Hindlimb muscle (tissue), 1 donor: ENCODE results near the gene DHX36. TPM values are rescaled to one million over a fixed set of nuclear protein-coding genes. Genes with fewer than 3 reads are reported as not detected.

Experiments
- DNase-seq: peaks from one replicate; pipeline ENCODE4 v3.0.0-alpha.2; 2013
- polyA plus RNA-seq: library from polyadenylated mRNA; unstranded; fragments of 120-200 nt; gene quantifications from one replicate; pipeline ENCODE4 v1.2.1, GENCODE V29; 2013; ENCODE audit not compliant: insufficient read length

Gene DHX36
- polyA plus RNA-seq, 1 donor = 47.3 TPM

DNA sequence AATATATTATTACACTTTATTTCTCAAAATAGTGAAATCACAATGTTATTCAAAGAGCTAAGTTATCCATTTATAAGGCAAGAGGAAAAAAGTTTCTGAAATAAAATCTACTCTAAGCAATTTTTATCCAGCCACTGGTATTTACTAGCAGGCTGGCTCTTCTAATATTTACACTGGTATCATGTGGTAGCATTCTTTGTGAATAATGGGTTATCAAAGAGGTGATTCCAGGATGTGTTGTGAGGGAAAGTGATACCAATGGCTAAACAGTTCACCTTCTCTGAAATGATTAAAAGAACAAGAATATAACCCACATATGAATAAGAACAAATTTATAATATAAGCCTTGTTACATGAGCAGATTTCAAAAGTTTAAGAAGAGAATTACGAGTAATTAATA is 44.1 kb downstream of the DHX36 start:
- no peak for DNase-seq

DNA sequence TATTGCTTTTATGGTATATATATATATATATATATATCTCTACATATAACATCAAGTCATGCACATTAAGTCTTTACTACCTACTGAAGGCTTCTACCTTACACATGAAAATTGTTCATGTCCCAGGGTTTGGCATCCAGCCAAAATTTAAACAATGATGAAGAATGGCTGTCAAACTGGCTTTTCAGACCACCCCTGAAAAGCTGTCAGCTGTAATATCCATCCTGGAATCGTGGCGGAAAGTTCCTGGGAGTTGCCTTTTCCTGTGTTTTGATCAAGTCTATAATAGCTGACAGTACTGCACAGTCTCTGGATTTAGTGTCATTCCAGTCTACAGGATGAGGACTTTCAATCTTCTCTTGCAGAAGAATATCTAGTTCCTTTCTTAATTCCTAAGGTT is 48.3 kb downstream of the DHX36 start:
- DNase-seq = no peak

DNA sequence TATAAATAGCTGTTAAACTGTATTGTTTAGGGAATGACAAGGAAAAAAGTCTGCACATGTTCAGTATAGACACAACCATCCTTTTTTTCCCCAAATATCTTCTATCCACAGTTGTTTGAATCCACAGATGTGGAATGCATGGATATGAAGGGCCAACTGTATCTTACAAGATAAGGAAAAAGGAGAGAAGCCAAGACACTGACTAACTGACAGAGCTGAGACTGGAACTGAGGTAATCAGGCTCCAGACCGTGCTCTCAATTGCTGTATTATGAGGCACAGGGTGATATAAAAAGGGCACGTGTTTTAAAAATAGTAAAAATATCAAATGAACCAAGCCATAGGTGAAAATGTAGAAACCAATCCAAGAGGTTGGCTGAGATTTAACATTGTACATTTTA is 49.0 kb downstream of the DHX36 start:
- DNase-seq = no peak

DNA sequence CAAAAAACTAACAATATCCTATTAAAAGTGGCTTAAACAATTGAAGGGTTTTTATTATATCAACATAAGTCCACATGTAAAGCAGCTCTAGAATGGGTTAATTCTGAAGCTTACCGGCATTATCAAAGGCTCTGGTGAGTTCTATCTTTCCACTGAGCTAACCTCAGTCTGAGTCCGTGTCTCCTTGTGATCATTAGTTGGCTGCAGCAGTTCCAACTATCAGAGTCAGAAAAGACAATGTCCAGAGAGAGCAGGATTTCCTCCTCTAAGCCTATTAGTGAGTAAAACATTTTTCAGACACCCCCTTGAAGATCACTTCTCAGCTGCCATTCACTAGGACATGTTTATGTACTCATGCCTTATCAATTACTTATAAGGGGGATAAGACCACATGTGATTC is 49.9 kb downstream of the DHX36 start:
- no peak for DNase-seq

DNA sequence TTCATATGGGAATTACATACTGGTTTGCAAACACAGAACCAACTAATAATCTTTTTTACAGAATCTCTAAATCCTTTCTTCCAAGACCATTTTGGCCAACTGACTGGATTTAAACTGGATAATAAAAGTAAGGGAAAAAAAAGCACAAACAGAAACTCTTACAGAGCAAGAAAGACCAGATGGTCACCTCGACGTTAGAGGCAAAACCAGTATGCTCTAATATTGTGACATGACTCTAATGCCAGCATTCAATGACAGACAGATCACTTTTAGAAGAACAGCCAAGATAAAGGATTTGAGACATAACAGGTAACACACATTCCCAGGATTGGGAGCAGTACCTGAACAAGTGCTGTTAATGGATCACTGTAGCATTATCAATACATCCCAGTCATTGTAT is 50.9 kb downstream of the DHX36 start:
- DNase-seq = no peak

DNA sequence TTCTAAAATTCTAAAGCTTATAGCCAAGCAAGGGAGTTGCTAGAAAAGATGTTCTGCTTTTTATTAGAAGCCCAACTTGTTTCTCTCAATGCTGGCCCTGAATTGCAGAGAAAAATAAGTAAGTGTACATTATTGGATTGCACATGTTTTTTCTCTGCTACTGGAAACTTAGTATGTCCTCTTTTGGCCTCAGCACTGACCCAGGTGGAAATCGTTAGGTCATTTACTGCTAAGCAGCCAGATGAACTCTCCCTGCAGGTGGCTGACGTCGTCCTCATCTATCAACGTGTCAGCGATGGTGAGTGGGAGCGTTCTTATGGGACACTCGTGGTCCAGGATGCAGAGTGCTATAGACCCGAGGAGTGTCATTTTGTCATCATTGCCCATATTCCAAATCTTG is 69.8 kb downstream of the DHX36 start:
- no peak for DNase-seq

DNA sequence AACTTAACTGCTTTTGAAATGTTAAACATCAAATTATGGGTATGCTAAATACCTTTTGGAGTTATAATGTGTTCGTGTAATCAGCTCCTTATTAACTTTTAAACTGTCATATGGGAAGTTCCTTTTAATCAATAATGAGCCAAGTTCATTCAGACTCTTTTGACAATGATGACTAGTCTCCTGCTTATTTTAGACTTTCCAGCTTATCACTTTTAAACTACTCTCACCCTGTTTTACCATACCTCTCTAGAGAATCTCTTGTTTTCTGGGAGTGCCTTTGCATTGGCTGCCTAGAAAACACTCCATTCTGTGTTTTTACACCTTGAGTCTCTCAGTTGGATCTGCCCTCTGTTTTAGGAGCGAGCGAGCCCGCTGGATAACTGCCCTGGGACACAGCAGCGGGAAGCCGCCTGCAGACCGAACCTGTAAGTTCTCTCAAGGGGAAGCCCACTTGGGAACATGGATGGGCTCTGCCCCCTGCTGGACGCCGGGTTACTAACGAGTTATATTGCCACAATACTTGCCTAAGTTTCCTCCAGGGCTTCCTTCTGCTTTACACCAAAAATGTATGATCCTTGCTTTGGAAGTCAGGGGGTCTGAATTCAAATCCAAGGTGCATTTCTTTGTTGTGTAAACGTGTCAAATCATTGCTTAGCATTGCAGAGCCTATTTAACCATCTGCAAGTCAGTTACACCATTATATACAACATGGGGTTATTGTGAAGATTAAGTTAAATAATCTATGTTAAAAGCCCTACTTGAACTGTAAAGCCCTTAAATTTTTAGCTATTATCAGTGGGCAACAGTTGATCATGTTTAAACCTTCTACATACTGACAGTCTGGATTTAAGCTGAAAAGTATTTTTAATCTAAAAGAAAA is 71.3 kb downstream of the DHX36 start:
- peak; percentile 87 for DNase-seq

DNA sequence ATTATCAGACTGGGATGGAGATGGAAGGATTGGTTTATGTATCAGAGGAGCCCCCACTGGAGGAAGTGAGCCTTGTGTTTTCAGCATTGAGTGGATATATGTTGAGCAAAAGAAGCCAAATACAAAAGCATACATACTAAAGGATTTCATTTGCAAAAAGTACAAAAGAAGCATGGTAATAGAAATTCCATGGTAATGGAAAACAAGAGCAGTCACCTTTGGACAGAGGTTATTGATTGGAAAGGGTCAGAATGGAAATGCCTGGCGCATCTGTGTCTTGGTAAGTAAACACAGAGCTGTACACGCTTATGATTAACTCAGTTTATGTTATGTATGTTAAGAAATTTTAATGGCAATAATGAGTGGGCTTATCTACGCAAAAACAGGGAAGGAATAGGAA is 72.7 kb downstream of the DHX36 start:
- no peak for DNase-seq

DNA sequence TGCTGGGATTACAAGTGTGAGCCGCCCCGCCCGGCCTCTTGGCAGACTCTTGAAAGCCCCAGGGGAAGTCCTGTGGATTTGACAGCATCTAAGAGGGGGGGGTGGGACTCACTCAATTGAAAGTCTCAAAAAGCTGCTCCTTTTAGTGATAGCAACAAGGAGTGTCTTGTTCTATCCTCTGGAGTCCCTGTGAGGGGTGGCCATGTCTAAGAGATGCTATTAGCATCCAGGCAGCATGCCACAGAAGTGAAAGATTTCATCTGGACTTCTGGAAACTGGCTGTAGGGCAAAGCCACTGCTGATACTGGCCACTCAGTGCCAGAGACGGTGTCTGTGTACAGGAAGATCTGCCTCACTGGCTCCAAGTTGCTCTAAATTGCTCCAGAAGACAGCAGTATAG is 74.0 kb downstream of the DHX36 start:
- no peak for DNase-seq

DNA sequence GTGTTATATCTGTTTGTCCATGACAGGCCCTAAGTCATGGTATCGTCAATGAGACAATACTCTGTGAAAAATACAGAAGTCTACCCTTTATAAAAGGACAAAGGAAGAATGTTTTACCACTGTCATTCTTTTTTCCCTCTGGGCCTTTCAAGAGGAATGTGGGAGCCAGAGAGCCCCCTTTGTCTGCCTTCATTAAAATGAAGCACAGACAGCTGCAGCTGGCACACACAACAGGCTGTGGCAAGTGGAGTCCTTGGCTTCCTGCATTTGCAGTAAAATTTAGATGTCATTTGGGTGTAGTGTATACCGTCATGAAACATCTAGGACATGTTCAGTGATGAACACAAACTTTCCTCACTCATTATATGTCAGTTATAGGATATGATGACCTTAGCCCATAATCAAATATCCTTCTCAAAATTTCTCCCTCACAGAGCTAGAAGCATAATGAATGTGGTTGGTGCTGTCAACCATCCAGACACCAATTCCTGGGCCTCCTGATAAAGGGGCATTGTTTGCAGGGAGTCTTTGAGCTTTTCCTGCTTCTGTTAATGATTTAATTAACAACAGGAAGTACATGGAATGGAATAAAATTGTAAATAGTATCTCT is 76.4 kb downstream of the DHX36 start:
- DNase-seq = no peak

DNA sequence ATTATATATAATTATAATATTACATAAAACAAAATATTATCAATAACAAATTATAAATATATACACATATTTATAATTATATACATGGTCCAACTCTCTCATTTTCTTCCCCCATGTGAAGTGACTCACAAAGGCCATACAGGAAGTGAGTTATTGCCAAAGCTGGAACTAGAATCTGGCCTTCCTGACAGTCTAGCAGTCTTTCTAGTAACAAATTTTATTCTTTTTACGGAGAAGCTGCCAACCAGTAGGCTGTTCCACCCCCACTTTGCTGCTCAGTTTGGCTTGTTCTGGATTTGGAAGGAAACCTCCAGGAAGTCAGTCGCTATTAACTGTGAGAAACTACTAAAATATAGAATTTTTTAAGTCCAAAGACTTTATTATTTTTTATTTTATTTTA is 79.6 kb downstream of the DHX36 start:
- no peak for DNase-seq

DNA sequence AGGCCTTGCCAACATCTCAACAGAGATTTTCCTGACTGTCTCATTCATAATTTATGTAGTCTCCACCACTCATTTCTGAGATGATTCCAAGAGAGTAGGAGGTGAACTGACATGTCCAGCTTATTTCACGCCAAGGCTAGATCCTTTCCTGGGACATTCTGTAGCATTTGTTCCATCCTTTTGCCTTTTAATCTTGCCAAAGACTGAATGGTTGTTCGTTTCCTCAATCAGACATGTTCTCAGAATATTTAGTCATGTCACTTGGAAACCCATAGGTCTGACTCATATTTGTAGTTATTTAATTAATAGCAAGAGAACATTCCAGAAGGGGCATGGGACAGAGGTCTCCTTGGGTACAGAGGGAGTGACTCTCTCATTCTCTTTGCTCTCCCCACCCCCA is 80.9 kb downstream of the DHX36 start:
- DNase-seq = no peak

DNA sequence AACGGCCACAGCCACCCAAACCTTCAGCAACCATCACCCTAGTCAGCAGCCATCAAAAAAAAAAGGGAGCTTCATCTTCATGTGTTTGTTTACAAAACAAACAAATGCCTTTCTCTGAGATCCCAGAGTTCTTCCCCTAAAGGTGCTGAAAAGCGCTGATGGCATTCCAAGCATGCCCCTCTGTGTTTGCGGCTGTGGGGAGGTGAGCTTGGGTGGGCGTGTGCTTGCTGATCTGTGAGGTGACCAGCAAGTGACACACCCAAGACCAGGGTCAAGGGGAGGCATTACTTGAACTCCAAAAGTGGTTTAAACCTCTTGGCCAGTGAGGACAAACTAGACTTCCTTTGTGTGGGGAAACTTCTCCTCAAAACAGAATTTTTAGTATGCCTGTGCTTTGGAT is 81.5 kb downstream of the DHX36 start:
- DNase-seq = no peak

DNA sequence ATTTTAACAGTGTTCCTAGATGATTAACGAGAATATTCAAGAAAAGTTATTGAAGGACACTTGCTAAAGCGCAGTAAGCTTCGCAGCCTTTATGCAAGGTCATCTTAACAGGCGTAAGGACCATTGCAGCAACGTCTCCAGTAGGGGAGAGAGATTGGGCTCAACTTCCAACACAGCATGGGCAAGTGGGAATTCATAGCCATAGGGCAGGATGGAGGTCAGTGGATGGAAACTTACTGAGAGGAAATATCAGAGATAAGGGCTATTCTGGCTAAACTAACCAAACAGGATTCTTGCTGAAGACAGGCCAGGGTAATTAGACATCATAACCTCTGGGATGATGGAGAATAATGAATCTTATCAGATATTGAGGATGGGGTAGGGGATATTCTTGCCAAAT is 82.8 kb downstream of the DHX36 start:
- no peak for DNase-seq

DNA sequence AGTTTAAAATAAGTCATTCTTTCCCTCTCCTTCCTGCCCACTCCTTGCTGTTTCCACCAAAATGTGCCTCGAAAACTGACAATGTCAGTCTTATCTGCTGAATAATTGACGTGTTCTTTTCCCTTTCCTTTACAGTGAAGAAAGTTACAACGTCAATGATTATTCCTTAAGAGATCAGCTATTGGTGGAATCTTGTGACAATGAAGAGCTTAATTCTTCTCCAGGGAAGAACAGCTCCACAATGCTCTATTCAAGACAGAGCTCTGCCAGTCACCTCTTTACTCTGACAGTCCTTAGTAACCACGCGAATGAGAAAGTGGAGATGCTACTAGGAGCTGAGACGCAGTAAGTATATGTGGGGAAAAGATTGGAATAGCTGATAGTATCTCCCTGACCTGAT is 84.1 kb downstream of the DHX36 start:
- DNase-seq = no peak

DNA sequence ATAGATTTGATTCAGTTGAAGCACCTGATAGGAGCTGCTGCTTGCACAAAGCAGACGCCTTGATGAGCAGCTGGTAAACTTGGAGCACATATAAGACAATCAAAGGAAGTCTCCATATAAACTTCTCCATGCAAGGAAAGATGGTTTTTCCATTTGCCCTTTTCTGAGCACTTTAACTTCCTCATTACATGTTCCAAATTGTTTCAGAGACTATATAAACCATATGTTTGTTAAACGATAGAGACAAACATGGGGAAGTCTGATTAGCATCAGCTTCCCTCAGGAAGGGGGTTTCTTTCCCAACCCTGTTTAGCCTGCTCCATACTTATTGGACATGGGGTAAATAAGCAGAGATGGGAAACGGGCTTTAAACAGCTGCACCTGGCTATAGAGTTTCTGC is 88.0 kb downstream of the DHX36 start:
- no peak for DNase-seq

DNA sequence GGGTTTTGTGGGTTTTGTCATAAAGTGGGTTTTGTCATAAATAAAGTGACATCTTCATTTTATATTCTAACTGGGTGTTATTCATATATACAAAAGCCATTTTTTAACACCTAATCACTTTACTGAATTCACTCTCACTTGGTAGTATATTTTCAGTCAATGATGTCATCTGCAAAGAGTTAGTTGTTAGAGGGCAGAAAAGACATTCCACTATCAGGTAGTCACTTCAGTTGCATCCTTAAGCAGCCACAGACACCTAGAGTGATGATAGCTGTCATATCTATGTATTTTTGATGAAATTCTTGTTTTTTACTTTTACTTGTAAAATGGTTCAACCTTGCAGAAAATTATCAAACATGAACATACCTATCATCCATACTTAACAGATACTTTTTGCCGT is 89.0 kb downstream of the DHX36 start:
- DNase-seq = no peak

DNA sequence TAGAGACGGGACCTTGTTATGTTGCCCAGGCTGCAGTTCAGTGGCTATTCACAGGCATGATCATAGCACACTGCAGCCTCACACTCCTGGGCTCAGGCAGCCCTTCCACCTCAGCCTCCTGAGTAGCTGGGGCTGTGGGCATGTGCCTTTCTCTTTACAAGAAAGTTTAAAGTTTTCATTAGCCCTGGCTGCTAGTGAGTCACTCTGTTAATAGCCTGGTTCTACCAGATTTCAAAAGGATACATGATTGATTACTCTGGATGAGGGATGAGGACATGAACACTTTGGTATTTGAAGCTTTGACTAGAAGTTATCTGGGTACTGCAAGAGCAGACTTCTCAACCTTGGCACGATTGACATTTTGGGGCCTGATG is 95.1 kb downstream of the DHX36 start:
- no peak for DNase-seq

DNA sequence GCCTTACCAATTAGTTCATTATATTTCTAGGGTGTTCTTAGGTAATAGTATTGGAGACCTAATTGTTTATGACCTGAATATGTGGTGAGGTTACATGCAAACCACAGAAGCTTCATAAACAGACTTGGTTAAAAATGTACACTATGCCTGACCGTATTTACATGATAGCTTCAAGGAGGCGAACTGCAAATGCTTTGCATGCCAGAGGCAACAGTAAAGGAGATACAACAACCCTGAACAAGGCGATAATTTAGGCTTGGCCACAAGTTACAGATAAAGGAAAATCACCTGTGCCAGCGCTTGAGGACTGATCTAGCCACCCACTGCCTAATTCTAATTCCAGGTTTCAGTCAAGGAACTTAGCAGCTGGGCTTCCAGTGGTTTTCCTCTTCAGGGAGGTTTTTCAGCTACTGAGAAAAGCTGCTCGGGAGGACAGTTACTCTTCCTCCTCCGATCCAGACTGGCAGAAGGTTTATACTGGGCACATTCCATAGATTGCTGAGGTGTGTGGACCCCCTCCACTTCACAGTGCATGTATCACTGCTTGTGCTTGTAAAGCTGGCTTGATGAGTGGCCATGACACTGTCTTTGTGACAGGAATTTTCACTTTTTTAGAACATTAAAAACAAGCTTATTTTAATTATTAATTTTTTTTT is 95.6 kb downstream of the DHX36 start:
- no peak for DNase-seq

DNA sequence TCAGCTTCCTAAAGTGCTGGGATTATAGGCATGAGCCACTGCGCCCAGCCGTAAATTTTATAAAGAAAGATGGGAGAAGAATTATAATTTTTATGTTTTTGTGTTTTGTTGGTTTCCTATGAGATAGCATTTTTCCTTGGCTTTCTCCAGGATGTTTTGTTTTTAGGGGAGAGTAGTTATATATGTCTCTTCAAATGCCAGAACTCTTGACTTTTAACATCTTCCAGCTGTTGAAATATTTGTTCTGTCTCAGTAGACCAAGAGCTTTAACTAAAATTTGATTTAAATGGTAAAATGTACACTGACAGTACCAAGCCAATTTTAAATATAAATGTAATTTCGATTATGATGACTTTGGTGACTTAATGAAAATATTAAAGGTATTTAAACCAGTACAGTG is 96.8 kb downstream of the DHX36 start:
- DNase-seq = peak; percentile 27

DNA sequence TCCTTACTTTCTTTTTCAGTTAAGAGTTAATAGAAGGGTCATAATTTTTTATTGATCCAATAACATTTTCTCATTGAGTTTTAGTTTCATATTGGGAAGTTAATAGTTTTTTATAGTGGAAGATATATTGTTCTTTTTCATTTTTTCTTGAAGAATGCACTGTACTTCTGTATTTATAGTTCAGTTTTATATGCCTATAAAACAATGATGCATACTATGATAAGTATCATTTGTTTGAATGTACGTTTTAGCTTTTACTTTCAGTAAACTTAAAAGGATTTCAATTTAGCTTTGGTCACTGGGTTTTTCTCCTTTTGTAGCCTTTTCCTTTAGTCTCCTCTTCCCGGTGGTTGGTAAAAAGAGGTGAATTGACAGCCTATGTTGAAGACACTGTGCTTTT is 98.8 kb downstream of the DHX36 start:
- DNase-seq = no peak

DNA sequence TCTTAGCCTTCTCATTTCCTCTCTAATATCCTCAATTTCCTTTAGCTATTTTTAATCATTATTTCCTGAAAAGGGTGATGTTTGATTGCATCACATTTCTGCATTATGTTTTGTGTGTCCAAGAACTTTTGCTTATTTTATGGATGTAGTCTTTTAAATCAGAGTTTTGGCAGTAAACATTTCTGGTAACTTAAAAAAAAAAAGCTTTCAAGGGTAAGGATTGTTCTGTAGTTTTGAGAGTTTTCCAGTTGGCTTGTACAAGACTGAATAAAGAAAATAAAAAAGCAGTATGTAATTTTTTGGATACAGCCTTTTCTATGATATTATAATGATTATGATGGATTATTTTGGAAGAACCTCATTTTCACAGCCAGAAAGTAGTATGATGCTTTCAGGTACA is 99.4 kb downstream of the DHX36 start:
- no peak for DNase-seq

DNA sequence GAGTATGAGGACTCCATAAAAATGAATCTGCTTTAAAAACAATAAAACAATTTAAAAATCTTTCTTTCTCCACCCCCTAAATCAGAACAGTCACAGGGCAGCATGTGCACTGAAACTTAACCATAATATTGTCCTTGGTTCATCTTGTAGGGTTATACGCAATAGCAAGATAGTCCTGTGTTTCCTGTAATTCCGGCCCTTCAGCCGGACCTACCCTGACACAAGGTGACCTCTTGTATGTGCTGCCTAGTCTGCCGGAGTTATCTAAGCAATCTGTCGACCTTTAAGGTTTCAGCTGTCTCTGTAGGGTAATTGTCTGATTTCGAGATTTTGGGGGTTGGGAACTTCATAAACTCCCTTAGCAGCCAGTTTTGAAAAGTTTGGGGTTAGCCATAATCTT is 99.9 kb downstream of the DHX36 start:
- DNase-seq = no peak

DNA sequence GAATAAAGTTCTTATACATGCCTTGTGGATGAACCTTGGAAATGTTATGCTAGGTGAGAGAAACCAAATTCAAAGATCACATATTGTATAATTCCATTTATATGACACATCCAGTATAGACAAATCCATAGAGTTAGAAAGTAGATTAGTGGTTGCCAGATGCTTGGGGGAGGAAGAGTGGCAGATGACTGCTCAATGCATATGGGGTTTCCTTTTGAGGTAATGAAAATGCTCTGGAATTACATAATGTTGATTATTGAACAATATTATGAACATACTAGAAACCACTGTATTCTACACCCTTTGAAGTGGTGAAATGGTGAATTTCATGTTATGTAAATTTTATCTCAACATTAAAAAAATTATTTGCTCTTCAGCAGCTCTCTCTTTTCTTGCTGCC is 100.8 kb downstream of the DHX36 start:
- DNase-seq = no peak
